CD4-positive, alpha-beta T cell treated with Interferon gamma for 1 hour (primary cell): ENCODE results near the gene RHEX.
"Not testable (repeated sequence)": the region's sequence is repeated elsewhere in the genome, so short reads cannot be mapped to it uniquely, and the experiment has no call there.

Experiments
- DNase-seq: peaks from one replicate; pipeline ENCODE4 v3.0.0-alpha.2; 2020

The RHEX gene

GRCh38 chr1:206052919-206053610, at the start of gene RHEX:
TSS of gene RHEX (plus strand) at chr1:206053173. CDS start at chr1:206097829, 44,656 bp downstream.
- not testable (repeated sequence) for DNase-seq

- DNase-seq = no peak
Observed at GRCh38 chr1:206003854-206004800, 48.8 kb upstream of the RHEX start.

GRCh38 chr1:206004826-206005225, 48.1 kb upstream of the RHEX start:
- DNase-seq = no peak

GRCh38 chr1:206005234-206005633, 47.7 kb upstream of the RHEX start:
- DNase-seq = no peak

GRCh38 chr1:206005778-206006180, 47.2 kb upstream of the RHEX start:
- peak; percentile 13 for DNase-seq

GRCh38 chr1:206006946-206007345, 46.0 kb upstream of the RHEX start:
- DNase-seq = no peak

GRCh38 chr1:206010060-206010459, 42.9 kb upstream of the RHEX start:
- no peak for DNase-seq

GRCh38 chr1:206011057-206011456, 41.9 kb upstream of the RHEX start:
- no peak for DNase-seq

- peak; percentile 80 for DNase-seq
Observed at GRCh38 chr1:206012086-206012859, 40.7 kb upstream of the RHEX start.

GRCh38 chr1:206013026-206013795, 39.8 kb upstream of the RHEX start:
- DNase-seq = no peak

GRCh38 chr1:206014601-206015000, 38.4 kb upstream of the RHEX start:
- DNase-seq = no peak

- DNase-seq = no peak
Observed at GRCh38 chr1:206015071-206015470, 37.9 kb upstream of the RHEX start.

GRCh38 chr1:206020393-206021007, 32.5 kb upstream of the RHEX start:
- no peak for DNase-seq

GRCh38 chr1:206021008-206021625, 31.9 kb upstream of the RHEX start:
- DNase-seq = no peak

GRCh38 chr1:206021626-206022365, 31.2 kb upstream of the RHEX start:
- no peak for DNase-seq

GRCh38 chr1:206022766-206023165, 30.2 kb upstream of the RHEX start:
- no peak for DNase-seq

- no peak for DNase-seq
Observed at GRCh38 chr1:206023695-206024094, 29.3 kb upstream of the RHEX start, which contains the start of gene CTSE. TSS of gene CTSE (minus strand) at chr1:206023895. CDS start at chr1:206023791, 104 bp downstream.

GRCh38 chr1:206025283-206025820, 27.6 kb upstream of the RHEX start:
- no peak for DNase-seq

GRCh38 chr1:206029484-206029883, 23.5 kb upstream of the RHEX start:
- DNase-seq = no peak

- no peak for DNase-seq
Observed at GRCh38 chr1:206030191-206030590, 22.8 kb upstream of the RHEX start.
